ENCODE data around the gene DLX4. TPM values are rescaled to one million over a fixed set of nuclear protein-coding genes. Genes with fewer than 3 reads are reported as not detected.

The DLX4 gene
- polyA plus RNA-seq, 10 donors = 0.11 to 0.80 (median 0.17) TPM; not detected in 1

GRCh38 chr17:49967621-49968404 is 1.2 kb upstream of the DLX4 start:
- peak in 1 of 3 donors; percentile 29 for DNase-seq

GRCh38 chr17:49968405-49969133 is 421 bp upstream of the DLX4 start:
- peak; percentile 24 to 76 (median 53) for DNase-seq

- no peak for DNase-seq
Measured at GRCh38 chr17:49969795-49970389, 902 bp downstream of the DLX4 start.

- DNase-seq = no peak
Measured at GRCh38 chr17:49970498-49970897, 1.5 kb downstream of the DLX4 start.

GRCh38 chr17:49971199-49971847 is 2.3 kb downstream of the DLX4 start:
- no peak for DNase-seq

GRCh38 chr17:49971848-49972485 is 3.0 kb downstream of the DLX4 start:
- DNase-seq = no peak

GRCh38 chr17:49972486-49973270 is 3.7 kb downstream of the DLX4 start:
- no peak for DNase-seq

GRCh38 chr17:49973271-49973615 is 4.3 kb downstream of the DLX4 start:
- no peak for DNase-seq

- DNase-seq = no peak
Measured at GRCh38 chr17:49975531-49975930, 6.5 kb downstream of the DLX4 start.

GRCh38 chr17:49976163-49976827 is 7.3 kb downstream of the DLX4 start:
- DNase-seq = no peak

- no peak for DNase-seq
Measured at GRCh38 chr17:49976828-49977202, 7.8 kb downstream of the DLX4 start.

GRCh38 chr17:49977463-49978389 is 8.7 kb downstream of the DLX4 start:
- no peak for DNase-seq

GRCh38 chr17:49978501-49978900 is 9.5 kb downstream of the DLX4 start:
- DNase-seq = no peak

GRCh38 chr17:49979748-49980479 is 10.9 kb downstream of the DLX4 start:
- no peak for DNase-seq

GRCh38 chr17:49980703-49981197 is 11.8 kb downstream of the DLX4 start:
- DNase-seq = no peak

- no peak for DNase-seq
Measured at GRCh38 chr17:49984283-49984682, 15.3 kb downstream of the DLX4 start.

- DNase-seq = no peak
Measured at GRCh38 chr17:49984776-49985175, 15.8 kb downstream of the DLX4 start.

GRCh38 chr17:49985310-49985990 is 16.5 kb downstream of the DLX4 start:
- DNase-seq = no peak
